GM19023 (cell line): Measurements from ENCODE around the gene MYBPC2.
"Not testable (repeated sequence)": the region's sequence is repeated elsewhere in the genome, so short reads cannot be mapped to it uniquely, and the experiment has no call there.

ENCODE experiments used
- ATAC-seq: cut with Tn5 transposase; IDR thresholded peaks from one replicate; pipeline ENCODE4 v1.9.1; 2021; ENCODE audit warnings: mild to moderate bottlenecking, moderate library complexity; ENCODE audit not compliant: unreplicated experiment

MYBPC2 gene

DNA sequence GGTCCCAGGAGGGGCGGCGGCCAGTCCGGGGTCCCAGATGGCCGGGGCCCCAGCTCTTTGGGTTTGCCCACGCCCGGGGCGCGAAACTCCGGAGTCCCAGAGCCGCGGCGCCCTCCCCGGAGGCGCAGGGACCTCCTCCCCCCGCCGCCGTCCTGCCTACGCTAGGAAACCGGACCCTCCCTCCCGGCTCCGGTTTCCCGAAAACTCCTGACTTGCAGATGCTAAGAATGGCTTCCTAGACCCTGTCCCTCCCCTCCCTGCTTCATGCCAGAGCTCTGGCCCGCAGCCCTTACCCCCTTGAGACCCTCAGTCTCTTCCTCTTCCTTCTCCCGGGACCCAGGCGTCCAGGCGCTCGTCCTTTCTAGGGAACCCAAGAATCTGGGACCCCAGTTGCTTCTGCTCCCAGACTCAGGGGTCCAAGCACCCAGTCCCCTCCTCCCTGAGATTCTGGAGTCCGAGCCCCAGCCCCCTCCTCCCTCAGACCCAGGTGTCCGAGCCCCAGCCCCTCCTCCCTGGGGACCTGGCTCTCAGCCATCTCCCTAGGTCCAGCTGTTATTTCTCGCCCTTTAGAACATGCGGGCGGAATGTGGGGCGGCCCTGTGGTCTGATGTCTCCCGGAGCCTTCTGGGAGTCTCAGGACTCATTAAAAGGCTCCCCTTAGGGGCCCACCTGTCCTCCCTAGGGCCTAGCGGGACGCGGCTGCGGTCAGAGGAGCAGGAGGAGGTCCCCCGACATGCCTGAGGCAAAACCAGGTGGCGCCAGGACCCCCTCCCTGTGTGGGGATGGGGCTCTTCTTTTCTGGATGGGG, at the start of gene MYBPC2:
Gene MYBPC2 (plus strand): TSS at position 672 of the 808 bp plus-strand sequence. CDS start 62 bp downstream, at position 734.
- ATAC-seq: no peak

DNA sequence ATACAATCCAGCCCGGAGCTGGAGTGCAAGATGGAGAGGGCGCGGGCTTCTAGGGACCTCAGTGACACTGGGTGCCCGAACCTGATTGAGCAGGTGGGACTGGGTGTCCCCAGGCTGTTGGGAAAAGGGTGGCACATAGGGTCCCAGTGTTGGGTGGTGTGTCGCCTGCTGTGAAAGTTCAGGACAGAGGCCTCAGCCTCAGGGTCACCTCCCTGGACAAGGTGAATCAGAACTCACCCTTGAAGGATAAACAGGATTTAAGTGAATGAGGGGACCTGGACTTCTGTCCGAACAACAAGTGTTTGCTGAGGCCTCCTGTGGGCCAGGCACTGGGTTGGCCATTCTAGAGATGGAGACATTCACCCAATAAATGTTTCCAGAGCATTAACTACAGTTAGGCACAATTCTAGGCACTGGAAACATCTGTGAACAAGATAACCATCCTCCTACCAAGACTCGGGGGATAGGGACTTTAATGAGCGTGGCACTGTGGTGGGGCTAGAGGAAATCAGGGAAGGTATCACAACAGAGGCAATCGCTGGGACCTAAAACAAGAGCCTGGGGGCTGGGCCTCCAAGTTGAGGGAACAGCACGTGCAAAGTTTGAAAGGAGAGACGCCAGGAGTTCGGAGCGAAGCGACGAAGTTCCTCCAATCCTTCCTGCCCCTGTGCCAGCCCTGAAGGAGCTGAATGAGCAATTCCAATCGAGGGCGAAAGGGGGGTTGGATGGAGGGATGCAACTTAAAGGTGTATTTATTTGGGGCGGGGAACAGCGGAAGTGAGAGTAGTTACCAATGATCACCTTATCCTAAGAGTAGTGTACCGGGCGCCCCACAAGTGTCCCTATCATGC, 49.5 kb upstream of the MYBPC2 start:
- ATAC-seq: no peak

DNA sequence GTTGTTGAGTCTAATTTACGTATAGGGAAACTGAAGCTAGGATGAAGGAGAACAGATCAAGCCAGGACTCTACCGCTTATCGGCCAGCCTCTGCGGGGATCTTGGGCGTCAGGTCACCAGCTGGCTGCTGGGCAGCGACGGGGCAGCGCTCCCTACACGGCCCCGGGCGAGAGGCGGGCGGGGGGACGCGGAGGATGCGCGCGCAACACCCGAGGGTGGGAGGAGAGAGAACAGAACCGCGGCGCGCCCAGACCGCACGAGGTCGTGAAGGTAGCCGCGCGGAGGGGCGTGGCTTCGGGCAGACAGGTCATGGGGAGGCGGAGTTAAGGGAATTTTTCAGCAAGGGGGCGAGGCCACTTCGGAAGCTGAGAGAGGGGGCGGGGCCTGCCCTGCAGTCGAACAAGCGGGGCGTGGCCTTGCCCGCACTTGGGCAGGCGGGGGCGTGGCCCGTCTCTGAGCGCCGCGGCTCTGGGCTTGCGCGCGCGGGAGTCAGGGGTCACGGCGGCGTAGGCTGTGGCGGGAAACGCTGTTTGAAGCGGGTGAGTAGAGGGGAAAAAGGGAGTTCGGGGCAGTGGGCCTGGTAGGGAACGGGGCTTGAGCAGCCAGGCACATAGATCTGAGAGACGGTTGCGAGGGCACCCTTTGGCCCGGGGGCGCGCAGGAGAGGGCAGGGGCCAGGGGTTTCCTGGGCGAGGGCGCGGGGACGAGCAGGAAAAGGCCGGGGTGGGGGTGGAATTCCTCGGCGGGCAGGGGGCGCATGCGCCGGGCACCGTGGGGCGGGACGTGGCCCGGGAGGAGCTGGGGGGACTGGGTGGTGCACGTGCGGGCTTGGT, 48.6 kb upstream of the MYBPC2 start, which contains the start of gene POLD1:
Gene POLD1 (plus strand): TSS at position 496 of the 833 bp plus-strand sequence. CDS start 14,505 bp downstream, outside the sequence.
- ATAC-seq: peak; percentile 91

DNA sequence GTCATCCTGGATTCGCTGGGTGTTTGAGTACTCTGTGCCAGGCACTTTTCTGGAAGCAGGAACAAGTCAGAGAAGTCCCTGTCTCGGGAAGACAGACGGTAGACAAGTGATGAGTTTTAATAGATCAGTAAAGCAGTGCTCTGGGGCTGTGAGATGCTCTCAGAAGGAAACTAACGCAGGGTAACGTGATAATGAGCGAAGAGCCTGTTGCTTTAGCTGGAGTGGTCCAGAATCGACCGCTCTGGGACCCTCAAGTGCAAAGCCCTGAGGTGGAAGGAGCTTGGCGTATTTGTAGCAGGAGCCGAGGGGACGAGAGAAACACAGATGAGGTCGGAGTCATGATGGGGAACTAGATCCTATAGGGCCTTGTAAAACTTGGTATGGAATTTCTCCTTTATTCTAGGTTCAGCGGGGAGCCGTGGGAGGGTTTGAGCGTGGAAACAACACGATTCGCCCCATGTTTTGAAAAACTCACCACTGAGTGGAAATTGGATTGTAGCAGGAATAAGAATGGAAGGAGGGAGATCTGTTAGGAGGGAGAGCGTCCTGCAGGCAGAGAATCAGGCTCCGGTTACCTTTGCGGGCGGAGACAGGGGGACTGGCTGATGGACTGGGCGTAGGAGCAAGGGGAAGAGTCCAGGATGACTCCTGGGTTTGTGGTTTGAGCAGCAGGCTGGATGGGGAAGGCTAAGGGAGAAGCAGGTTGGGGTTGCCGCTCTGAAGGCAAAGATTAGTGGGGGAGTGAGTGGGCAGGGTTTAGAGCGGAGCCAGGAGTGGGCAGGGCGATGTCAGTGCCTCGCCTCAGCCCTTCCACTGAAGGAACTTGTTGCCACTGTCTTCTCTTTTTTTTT, 47.8 kb upstream of the MYBPC2 start:
- ATAC-seq: no peak

DNA sequence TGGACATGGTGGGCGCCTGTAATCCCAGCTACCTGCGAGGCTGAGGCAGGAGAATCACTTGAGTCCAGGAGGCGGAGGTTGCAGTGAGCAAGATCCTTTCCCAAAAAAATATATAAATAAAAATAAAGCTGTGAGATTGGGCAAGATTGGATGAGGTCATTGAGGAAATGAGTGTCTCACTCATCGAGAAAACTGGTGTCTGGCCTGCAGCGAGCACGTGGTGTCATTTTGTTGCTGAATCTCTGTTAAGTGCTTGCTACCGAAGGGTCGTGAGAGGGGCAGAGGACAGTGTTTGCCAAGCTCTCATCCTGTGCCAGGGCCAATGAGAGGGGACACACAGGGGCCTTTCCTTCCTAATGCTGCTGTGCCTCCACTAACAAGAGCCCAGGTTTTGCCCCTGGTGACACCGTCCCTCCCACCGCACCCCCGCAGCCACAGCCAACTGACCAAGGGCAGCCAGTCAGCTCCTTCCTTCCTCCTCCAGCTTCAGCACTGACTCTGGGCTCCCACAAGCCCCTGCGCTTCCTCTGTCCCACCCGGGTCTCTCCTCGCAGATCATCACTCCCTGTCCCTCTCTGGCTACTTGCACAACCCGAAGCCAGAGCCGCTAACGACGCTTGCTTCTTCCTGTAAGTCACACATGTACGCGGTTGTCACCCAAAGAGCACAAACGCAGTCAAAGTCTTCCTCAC, 45.4 kb upstream of the MYBPC2 start:
- no peak for ATAC-seq

DNA sequence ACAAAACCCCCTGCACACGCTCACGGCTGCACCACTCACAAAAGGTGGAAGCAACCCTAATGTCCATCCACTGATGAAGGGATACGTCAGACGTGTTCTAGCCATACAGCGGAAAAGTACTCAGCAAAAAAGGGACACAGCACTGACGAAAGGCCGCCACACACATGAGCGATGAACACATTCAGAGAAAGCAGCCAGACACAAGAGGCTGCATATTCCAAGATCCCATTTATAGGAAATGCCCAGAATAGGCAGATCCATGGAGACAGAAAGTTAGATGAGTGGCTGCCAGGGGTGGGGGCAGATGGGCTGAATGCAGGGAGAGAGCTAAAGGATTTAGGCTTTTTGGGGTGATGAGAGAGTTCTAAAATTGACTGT, 44.8 kb upstream of the MYBPC2 start:
- ATAC-seq: no peak

DNA sequence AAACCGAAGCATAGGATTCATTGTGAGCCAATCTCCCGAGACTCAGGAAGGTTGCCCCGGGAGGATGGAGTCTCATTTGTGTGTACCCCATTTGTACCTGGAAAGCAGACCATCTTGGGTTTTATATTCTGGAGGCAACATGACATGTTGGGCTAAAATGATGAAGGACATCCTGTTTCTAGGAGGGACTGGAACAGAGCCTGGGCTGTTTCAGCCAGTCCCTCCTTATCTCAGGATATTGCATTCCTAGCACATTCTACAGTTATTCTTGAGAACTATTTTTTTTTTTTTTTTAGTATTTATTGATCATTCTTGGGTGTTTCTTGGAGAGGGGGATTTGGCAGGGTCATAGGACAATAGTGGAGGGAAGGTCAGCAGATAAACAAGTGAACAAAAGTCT, 42.4 kb upstream of the MYBPC2 start:
- ATAC-seq: not testable (repeated sequence)

DNA sequence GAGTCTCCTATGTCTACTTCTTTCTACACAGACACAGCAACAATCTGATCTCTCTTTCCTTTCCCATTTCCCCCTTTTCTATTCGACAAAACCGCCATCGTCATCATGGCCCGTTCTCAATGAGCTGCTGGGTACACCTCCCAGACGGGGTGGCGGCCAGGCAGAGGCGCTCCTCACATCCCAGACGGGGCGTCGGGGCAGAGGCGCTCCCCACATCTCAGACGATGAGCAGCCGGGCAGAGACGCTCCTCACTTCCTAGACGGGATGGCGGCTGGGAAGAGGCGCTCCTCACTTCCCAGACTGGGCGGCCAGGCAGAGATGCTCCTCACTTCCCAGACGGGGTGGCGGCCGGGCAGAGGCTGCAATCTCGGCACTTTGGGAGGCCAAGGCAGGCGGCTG, 41.7 kb upstream of the MYBPC2 start:
- not testable (repeated sequence) for ATAC-seq

DNA sequence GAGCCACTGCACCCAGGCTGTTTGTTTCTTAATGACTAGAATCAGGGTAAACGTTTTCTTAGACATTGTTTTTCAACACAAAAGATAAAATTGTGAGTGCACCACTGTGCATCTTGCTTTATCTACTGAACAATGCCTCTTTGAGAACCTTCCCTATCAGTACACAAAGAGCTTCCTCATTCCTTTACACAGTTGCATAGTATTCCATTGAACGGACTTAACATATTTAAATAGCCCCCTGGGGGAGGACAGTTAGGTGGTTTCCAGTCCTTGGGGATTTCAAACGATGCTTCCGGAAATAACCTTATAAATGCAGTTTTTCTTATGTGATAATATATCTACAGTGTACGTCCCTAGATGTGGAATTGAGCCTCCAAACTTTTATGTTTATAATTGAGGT, 39.9 kb upstream of the MYBPC2 start:
- no peak for ATAC-seq

DNA sequence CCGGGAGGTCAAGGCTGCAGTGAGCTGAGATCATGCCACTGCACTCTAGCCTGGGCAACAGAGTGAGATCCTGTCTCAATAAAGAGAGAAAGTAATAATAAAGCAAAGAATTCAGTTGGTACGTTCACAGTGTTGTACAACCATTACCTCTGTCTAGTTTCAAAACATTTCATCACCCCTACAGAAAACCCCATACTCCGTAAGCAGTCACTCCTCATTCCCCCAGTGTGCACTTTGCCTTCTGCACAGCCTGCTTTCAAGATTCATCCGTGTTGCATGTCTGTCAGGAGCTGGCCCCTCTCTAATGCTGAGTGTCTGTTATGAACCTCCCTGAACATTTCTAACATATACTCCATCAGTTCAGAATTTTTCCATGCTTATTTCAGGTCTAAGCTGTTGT, 39.1 kb upstream of the MYBPC2 start:
- ATAC-seq: no peak

DNA sequence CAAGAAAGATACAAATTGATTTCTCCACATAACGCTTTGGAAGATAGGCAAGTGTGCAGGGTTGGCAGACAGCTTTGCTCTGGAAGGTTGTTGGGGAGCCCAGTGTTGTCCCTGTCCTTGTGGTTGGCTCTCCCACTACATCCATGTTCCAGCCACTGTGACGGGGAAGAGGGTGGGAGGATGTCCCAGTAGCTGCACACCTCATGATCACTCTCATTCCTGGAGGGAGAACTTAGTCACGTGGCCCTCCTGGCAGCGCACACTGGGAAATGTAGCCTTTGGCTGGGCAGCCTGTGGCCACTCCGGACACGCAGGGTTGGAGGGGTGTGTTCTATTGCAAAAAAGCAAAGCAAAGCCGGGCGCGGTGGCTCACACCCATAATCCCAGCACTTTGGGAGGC, 38.7 kb upstream of the MYBPC2 start:
- no peak for ATAC-seq

DNA sequence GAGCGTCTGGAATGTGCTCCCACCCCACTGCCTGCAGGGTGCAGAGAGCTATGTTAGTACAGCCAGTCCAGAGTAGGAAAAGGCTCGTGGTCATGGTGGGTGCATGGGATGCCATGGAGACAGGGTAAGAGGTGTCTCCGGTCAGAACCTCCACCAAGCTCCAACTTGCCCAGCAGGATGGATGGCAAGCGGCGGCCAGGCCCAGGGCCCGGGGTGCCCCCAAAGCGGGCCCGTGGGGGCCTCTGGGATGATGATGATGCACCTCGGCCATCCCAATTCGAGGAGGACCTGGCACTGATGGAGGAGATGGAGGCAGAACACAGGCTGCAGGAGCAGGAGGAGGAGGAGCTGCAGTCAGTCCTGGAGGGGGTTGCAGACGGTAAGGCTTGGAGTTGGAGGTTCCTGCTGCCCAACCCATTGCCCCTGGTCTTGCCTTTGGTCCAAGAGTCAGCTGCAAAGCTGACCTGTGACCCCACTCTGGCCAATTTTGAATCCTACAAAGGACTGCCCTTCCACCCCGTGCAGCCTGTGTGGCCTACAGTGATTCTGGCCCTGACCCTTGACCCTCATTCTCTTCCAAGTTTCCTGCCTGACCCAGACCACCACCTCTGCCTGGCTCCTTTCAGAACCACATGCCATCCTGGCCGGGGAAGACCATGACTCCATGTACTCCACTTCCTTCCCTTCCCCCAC, 33.9 kb upstream of the MYBPC2 start:
- ATAC-seq: no peak

DNA sequence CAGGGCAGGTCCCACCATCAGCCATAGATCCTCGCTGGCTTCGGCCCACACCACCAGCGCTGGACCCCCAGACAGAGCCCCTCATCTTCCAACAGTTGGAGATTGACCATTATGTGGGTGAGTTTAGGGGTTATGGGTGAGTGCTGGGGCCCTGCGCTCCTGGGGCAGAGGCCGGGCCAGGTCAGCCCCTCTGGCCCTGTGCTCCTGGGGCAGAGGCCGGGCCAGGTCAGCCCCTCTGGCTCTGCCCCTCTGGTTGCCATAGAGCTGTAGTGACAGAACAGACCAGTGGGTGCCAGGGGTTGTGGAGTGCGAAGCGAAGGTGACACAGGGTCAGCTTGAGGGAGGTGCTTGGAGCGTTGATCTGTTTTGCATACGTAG, 33.3 kb upstream of the MYBPC2 start:
- ATAC-seq: no peak

DNA sequence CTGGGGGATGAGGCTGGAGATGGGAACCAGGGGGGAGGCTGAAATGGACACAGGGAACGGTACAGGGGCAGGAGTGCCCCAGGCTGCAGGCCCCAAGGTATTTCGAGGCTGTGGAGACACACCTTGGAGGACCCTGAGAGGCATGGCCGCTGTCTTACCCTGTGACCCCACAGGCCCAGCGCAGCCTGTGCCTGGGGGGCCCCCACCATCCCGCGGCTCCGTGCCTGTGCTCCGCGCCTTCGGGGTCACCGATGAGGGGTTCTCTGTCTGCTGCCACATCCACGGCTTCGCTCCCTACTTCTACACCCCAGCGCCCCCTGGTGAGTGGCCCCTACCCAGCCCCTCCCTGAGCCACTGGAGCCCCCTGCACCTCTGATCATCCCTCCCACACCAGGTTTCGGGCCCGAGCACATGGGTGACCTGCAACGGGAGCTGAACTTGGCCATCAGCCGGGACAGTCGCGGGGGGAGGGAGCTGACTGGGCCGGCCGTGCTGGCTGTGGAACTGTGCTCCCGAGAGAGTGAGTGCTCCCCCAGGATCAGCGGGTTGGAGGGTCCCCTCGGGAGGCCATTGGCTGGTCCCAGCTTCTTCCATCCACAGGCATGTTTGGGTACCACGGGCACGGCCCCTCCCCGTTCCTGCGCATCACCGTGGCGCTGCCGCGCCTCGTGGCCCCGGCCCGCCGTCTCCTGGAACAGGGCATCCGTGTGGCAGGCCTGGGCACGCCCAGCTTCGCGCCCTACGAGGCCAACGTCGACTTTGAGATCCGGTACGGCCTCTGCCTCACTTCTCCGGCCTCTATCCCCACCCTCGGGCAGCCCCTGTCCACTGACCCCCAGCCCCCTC, 30.9 kb upstream of the MYBPC2 start:
- ATAC-seq: no peak

DNA sequence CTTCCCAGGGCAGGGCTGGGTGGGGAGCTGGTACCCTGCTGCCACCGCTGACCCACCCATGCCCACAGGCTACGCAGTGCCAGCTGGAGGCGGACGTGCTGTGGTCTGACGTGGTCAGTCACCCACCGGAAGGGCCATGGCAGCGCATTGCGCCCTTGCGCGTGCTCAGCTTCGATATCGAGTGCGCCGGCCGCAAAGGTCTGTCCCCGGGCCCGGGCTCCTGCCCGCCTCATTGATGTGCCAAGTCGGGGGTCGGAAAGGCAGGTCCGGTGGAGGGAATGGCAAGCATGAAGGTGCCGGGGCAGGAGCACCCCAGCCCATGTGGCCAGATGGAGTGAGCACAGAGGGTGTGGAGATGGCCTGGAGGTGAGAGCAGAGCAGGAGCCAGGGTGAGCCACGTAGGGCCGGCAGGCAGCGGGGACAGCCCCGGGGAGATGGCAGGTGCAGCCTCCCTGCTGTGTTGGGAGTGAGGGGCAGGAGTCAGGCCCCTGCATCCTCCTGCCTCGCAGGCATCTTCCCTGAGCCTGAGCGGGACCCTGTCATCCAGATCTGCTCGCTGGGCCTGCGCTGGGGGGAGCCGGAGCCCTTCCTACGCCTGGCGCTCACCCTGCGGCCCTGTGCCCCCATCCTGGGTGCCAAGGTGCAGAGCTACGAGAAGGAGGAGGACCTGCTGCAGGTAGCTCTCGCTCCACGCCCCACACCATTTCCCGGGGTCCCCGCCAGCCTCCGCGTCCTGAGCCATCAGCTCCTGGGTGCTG, 30.0 kb upstream of the MYBPC2 start:
- ATAC-seq: no peak

DNA sequence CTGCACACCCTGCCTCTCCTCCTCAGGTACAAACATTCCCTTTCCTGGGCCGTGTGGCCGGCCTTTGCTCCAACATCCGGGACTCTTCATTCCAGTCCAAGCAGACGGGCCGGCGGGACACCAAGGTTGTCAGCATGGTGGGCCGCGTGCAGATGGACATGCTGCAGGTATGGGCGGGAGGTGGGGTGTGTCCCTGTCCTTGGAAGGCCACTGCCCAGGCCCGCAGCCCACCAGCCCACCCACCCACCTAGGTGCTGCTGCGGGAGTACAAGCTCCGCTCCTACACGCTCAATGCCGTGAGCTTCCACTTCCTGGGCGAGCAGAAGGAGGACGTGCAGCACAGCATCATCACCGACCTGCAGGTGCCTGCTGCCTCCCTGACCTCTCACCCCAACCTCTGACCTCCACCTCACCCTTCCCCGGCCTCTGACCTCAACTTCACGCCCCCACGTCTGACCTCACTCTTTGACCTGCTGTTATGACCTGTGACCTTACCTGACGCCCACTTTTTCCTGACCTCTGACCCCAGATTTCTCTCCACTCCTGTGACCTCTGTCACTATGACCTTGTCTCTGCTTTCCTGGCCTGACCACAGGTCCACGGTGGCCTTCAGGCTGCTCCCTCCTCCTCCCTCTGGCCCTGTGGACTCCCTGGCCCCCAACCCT, 26.4 kb upstream of the MYBPC2 start:
- no peak for ATAC-seq

DNA sequence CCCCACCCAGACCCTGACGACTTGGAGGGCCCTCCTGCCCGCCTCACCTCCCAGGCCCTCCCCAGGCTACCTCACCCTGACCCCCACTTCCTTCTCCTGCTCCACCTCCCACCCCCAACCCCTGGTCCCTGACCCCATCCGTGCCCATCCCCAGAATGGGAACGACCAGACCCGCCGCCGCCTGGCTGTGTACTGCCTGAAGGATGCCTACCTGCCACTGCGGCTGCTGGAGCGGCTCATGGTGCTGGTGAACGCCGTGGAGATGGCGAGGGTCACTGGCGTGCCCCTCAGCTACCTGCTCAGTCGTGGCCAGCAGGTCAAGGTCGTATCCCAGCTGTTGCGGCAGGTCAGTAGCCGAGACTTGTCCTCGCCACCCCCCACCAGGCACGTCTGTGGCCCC, 25.9 kb upstream of the MYBPC2 start:
- no peak for ATAC-seq
